ENCODE measurements around the gene CBX5.

DNA sequence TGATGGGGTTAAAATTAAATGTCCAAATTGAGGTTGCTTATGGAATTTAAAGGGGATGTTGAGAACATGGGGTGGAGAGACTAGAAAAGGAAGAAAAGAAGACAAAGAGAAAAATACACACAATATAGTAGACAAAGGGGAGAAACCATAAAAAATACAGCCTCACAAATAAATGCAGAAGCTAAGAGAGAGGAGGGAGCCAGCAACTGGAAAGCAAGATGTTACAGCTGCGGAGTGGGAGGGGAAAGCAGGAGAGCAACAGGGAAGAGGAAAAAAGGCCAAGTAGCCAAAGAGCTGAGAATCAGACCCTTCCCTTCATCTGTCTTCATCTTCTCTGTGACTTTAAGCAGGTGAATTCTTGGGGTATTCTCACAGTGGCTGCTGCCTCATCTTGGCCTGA lies 51.5 kb downstream of the CBX5 start:
- TF ChIP-seq, protein P1, sequence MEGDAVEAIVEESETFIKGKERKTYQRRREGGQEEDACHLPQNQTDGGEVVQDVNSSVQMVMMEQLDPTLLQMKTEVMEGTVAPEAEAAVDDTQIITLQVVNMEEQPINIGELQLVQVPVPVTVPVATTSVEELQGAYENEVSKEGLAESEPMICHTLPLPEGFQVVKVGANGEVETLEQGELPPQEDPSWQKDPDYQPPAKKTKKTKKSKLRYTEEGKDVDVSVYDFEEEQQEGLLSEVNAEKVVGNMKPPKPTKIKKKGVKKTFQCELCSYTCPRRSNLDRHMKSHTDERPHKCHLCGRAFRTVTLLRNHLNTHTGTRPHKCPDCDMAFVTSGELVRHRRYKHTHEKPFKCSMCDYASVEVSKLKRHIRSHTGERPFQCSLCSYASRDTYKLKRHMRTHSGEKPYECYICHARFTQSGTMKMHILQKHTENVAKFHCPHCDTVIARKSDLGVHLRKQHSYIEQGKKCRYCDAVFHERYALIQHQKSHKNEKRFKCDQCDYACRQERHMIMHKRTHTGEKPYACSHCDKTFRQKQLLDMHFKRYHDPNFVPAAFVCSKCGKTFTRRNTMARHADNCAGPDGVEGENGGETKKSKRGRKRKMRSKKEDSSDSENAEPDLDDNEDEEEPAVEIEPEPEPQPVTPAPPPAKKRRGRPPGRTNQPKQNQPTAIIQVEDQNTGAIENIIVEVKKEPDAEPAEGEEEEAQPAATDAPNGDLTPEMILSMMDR (IDR thresholded peaks at IDR 0.05): no peak
- no peak for TF ChIP-seq POLR2AphosphoS5 (IDR thresholded peaks at IDR 0.05)

Measured in stomach (tissue), 4 donors.